GM12865 (cell line): ENCODE results near the gene FTCDNL1.

Experiments
- DNase-seq: peaks from one replicate; pipeline ENCODE4 v3.0.0; 2010; ENCODE audit warnings: low read depth
- H3K4me3 ChIP-seq: 2 replicates; pipeline ENCODE4 v1.5.1; 2011; ENCODE audit warnings: mild to moderate bottlenecking, low read depth, low read length, control low read depth
- TF ChIP-seq, protein P1 (sequence below): IDR thresholded peaks from 2 replicates; pipeline ENCODE4 v1.5.1; 2011; ENCODE audit warnings: low read length, control low read depth, low read depth, inconsistent platforms; ENCODE audit not compliant: insufficient read depth; ENCODE audit errors: missing control alignments

FTCDNL1 gene

DNA sequence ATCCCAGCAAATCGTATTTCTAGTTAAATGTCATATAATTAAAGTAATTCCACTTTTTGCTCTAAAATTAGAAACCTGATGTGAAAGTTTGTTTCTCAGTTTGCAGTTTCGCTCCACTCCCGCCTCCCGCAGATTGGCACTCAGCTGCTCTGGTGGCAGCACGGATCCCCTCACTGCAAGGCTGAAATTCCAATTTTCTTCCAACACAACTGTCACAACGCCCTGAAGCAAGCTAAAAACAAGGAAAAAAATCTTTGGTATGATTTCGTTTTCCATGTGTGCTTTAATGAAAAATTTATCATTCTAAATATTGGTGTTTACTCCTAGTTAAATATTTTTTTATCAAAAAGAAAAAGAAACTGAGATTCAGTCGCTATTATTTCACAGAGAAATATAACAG, 38.5 kb downstream of the FTCDNL1 start:
- TF ChIP-seq, protein P1, sequence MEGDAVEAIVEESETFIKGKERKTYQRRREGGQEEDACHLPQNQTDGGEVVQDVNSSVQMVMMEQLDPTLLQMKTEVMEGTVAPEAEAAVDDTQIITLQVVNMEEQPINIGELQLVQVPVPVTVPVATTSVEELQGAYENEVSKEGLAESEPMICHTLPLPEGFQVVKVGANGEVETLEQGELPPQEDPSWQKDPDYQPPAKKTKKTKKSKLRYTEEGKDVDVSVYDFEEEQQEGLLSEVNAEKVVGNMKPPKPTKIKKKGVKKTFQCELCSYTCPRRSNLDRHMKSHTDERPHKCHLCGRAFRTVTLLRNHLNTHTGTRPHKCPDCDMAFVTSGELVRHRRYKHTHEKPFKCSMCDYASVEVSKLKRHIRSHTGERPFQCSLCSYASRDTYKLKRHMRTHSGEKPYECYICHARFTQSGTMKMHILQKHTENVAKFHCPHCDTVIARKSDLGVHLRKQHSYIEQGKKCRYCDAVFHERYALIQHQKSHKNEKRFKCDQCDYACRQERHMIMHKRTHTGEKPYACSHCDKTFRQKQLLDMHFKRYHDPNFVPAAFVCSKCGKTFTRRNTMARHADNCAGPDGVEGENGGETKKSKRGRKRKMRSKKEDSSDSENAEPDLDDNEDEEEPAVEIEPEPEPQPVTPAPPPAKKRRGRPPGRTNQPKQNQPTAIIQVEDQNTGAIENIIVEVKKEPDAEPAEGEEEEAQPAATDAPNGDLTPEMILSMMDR, result no peak
- no peak overlapping the region for H3K4me3 ChIP-seq
- DNase-seq, result no peak

GRCh38 chr2:199811346-199811745, 39.6 kb downstream of the FTCDNL1 start:
- H3K4me3 ChIP-seq, result no peak overlapping the region
- no peak for DNase-seq
- TF ChIP-seq, protein P1, result no peak

DNA sequence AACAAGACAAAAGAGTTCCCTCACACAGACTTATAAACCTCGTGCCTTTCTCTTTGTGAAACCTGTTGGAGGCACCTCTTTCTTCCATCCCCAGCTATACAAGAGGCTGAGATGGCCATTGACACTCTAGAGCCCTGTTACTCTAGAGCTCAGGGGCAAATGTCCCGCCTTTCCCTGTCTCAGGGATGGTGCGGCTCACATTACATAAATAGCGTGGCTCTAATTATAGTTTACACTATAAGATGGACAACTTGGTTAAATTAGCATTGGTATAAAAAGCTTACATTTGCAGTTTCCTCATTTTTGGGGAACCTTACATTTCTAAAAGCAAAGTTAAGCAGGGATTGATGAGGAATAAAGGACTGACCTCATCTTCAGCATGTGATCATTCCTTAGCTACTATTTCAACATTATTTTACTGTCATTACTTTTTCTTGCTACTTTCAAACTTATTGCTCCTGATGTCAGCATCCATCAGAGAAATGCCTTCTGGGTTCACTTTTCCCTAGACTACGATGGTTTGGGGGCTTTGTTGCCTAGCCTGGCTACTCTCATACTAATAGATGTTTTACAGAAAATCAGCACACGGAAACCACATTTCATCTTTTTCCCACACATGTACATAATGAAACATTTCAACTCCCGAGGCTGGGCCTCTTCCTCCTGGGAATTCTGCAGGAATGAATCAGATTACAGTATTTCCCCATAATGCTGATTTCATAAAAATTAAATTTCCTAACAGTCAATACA, 40.4 kb downstream of the FTCDNL1 start:
- TF ChIP-seq, protein P1, result no peak
- DNase-seq, result no peak
- no peak overlapping the region for H3K4me3 ChIP-seq

DNA sequence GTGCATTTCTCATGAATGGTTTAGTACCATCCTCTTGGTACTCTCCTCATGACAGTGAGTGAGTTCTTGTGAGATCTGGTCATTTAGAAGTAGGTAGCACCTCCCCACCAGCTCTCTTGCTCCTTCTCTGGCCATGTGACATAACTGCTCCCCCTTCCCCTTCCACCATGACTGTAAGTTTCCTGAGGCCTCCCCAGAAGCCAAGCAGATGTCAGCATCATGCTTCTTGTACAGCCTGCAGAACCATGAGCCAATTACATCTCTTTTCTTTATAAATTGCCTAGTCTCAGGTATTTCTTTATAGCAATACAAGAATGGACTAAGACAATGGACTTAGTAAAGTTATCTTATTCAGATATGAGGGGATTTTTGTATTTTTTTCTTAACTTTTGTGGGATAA, 43.0 kb downstream of the FTCDNL1 start:
- H3K4me3 ChIP-seq, result no peak overlapping the region
- TF ChIP-seq, protein P1, result no peak
- no peak for DNase-seq

DNA sequence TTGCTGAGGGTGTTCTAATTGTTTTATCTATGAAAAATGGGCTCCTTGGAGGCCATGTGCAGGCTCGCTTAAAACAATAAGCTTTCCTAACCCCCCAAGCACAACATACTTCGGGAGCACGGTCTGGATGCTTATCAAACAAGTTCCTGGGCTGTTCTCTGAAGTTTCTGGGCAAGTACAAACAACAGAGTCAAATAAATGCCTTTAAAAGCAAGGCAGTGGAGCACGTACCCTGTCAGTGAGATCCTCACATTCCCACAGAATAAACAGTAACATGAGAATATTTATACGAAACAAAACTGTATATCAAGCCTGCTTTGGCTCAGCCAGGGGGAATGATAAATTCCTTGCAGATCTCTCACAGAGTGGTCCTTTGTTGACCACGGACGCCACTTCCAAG, 44.8 kb downstream of the FTCDNL1 start:
- TF ChIP-seq, protein P1, result no peak

GRCh38 chr2:199804831-199805230, 46.2 kb downstream of the FTCDNL1 start:
- H3K4me3 ChIP-seq, result no peak overlapping the region
- DNase-seq, result no peak
- TF ChIP-seq, protein P1, result no peak

More for the DNA sequence above, 44.8 kb downstream of the FTCDNL1 start:
- no peak overlapping the region for H3K4me3 ChIP-seq
- no peak for DNase-seq
